Ishikawa (cell line): Measurements from ENCODE around the gene INO80.

Source experiments
- CEBPB ChIP-seq: IDR thresholded peaks from 2 replicates; pipeline ENCODE4 v1.6.1; 2012
- EGR1 ChIP-seq: IDR thresholded peaks from 2 replicates; pipeline ENCODE4 v1.6.1; 2012
- EP300 ChIP-seq: IDR thresholded peaks from 2 replicates; pipeline ENCODE4 v1.6.1; 2012; ENCODE audit warnings: borderline replicate concordance
- FOXM1 ChIP-seq: IDR thresholded peaks from 2 replicates; pipeline ENCODE4 v1.6.1; 2012; ENCODE audit warnings: low read depth, borderline replicate concordance
- MAX ChIP-seq: IDR thresholded peaks from 2 replicates; pipeline ENCODE4 v1.6.1; 2012
- NFIC ChIP-seq: IDR thresholded peaks from 2 replicates; pipeline ENCODE4 v1.6.1; 2012
- RAD21 ChIP-seq: IDR thresholded peaks from 2 replicates; pipeline ENCODE4 v1.6.1; 2012; ENCODE audit warnings: low read depth
- TAF1 ChIP-seq: IDR thresholded peaks from 2 replicates; pipeline ENCODE4 v1.6.1; 2012; ENCODE audit warnings: low read depth, mild to moderate bottlenecking
- TEAD4 ChIP-seq: IDR thresholded peaks from 2 replicates; pipeline ENCODE4 v1.6.1; 2012
- YY1 ChIP-seq: IDR thresholded peaks from 2 replicates; pipeline ENCODE4 v1.6.1; 2012; ENCODE audit warnings: low read depth
- ZBTB7A ChIP-seq: IDR thresholded peaks from 2 replicates; pipeline ENCODE4 v1.6.1; 2012; ENCODE audit warnings: low read depth
- TF ChIP-seq, protein P1 (sequence below): IDR thresholded peaks from 2 replicates; pipeline ENCODE4 v1.6.1; 2012; ENCODE audit warnings: low read depth, mild to moderate bottlenecking

- TF ChIP-seq RAD21 (no peak), NFIC (no peak), ZBTB7A (no peak), MAX (no peak), YY1 (no peak), TAF1 (no peak), EP300 (no peak), EGR1 (no peak), FOXM1 (no peak), CEBPB (no peak), TEAD4 (no peak)
- TF ChIP-seq, protein P1, sequence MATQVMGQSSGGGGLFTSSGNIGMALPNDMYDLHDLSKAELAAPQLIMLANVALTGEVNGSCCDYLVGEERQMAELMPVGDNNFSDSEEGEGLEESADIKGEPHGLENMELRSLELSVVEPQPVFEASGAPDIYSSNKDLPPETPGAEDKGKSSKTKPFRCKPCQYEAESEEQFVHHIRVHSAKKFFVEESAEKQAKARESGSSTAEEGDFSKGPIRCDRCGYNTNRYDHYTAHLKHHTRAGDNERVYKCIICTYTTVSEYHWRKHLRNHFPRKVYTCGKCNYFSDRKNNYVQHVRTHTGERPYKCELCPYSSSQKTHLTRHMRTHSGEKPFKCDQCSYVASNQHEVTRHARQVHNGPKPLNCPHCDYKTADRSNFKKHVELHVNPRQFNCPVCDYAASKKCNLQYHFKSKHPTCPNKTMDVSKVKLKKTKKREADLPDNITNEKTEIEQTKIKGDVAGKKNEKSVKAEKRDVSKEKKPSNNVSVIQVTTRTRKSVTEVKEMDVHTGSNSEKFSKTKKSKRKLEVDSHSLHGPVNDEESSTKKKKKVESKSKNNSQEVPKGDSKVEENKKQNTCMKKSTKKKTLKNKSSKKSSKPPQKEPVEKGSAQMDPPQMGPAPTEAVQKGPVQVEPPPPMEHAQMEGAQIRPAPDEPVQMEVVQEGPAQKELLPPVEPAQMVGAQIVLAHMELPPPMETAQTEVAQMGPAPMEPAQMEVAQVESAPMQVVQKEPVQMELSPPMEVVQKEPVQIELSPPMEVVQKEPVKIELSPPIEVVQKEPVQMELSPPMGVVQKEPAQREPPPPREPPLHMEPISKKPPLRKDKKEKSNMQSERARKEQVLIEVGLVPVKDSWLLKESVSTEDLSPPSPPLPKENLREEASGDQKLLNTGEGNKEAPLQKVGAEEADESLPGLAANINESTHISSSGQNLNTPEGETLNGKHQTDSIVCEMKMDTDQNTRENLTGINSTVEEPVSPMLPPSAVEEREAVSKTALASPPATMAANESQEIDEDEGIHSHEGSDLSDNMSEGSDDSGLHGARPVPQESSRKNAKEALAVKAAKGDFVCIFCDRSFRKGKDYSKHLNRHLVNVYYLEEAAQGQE, result no peak
Observed at GRCh38 chr15:41102854-41103253, 13.2 kb downstream of the INO80 start.
